GM23338 (cell line): ENCODE results near the gene CACNA2D2. TPM values are rescaled to one million over a fixed set of nuclear protein-coding genes. Genes with fewer than 3 reads are reported as not detected.

Experiments used
- ATAC-seq: fragments of 200-7000 bp; cut with Tn5 transposase; 3 replicates; pipeline ENCODE4 v1.9.1; 2020
- DNase-seq: peaks from one replicate; pipeline ENCODE4 v3.0.0-alpha.2; 2015; ENCODE audit warnings: low spot score
- H2AFZ ChIP-seq: fragments of 200-600 bp; sonication (generic); 2 replicates; pipeline ENCODE4 v1.8.0; 2016; ENCODE audit warnings: antibody characterized with exemption, mild to moderate bottlenecking, moderate library complexity
- H3F3A ChIP-seq: fragments of 200-600 bp; sonication (generic); replicated peaks from 2 replicates; pipeline ENCODE4 v1.8.0; 2017; ENCODE audit warnings: antibody characterized with exemption, mixed run types, low read depth
- H3K27ac ChIP-seq: fragments of 200-600 bp; sonication (generic); 2 replicates; pipeline ENCODE4 v1.6.1; 2016; ENCODE audit warnings: low read depth
- H3K27me3 ChIP-seq: fragments of 200-600 bp; sonication (generic); 2 replicates; pipeline ENCODE4 v1.8.0; 2016; ENCODE audit warnings: mild to moderate bottlenecking, mixed run types, moderate library complexity; ENCODE audit not compliant: insufficient read depth
- H3K36me3 ChIP-seq: fragments of 200-600 bp; sonication (generic); 2 replicates; pipeline ENCODE4 v1.8.0; 2016; ENCODE audit warnings: mild to moderate bottlenecking; ENCODE audit not compliant: insufficient read depth
- H3K4me1 ChIP-seq: fragments of 200-600 bp; sonication (generic); 2 replicates; pipeline ENCODE4 v1.8.0; 2016; ENCODE audit warnings: mild to moderate bottlenecking, moderate library complexity; ENCODE audit not compliant: insufficient read depth
- H3K4me2 ChIP-seq: fragments of 200-600 bp; sonication (generic); 2 replicates; pipeline ENCODE4 v1.7.1; 2017; ENCODE audit warnings: mixed run types
- H3K4me3 ChIP-seq: fragments of 200-600 bp; sonication (generic); 2 replicates; pipeline ENCODE4 v1.6.1; 2016; ENCODE audit warnings: mixed run types
- H3K79me2 ChIP-seq: fragments of 200-600 bp; sonication (generic); replicated peaks from 2 replicates; pipeline ENCODE4 v1.8.0; 2017; ENCODE audit warnings: mild to moderate bottlenecking; ENCODE audit not compliant: insufficient read depth
- H3K9me2 ChIP-seq: fragments of 200-600 bp; sonication (generic); 2 replicates; pipeline ENCODE4 v1.8.0; 2017; ENCODE audit not compliant: insufficient read depth
- H4K20me1 ChIP-seq: fragments of 200-600 bp; sonication (generic); replicated peaks from 2 replicates; pipeline ENCODE4 v1.8.0; 2017; ENCODE audit warnings: mild to moderate bottlenecking; ENCODE audit not compliant: insufficient read depth
- H3K27ac Mint-ChIP-seq: 2 replicates; pipeline ENCODE4 v1.8.0; 2020; ENCODE audit warnings: inconsistent platforms, mild to moderate bottlenecking, moderate library complexity, mixed read lengths
- H3K27me3 Mint-ChIP-seq: 3 replicates; pipeline ENCODE4 v1.8.0; 2022; ENCODE audit warnings: low read depth, mild to moderate bottlenecking, moderate library complexity, mixed read lengths, inconsistent platforms; ENCODE audit not compliant: insufficient read depth, poor library complexity
- H3K36me3 Mint-ChIP-seq: 3 replicates; pipeline ENCODE4 v1.8.0; 2021; ENCODE audit warnings: low read depth, mild to moderate bottlenecking, inconsistent platforms, moderate library complexity, mixed read lengths
- H3K4me1 Mint-ChIP-seq: 3 replicates; pipeline ENCODE4 v1.8.0; 2020; ENCODE audit warnings: mild to moderate bottlenecking, inconsistent platforms, mixed read lengths
- H3K4me3 Mint-ChIP-seq: 3 replicates; pipeline ENCODE4 v1.8.0; 2021; ENCODE audit warnings: moderate library complexity, mild to moderate bottlenecking, inconsistent platforms, mixed read lengths
- H3K9me3 Mint-ChIP-seq: 3 replicates; pipeline ENCODE4 v1.8.0; 2020; ENCODE audit warnings: moderate library complexity, mild to moderate bottlenecking, inconsistent platforms, mixed read lengths
- CREB1 ChIP-seq: fragments of 250-450 bp; sonication (Bioruptor Pico); IDR thresholded peaks from 2 replicates; pipeline ENCODE4 v1.5.0; 2020; ENCODE audit warnings: low read depth, mild to moderate bottlenecking, moderate library complexity
- NANOG ChIP-seq: IDR thresholded peaks from 2 replicates; pipeline ENCODE4 v1.6.1; 2016; ENCODE audit warnings: antibody characterized with exemption, borderline replicate concordance
- POLR2AphosphoS5 ChIP-seq: IDR thresholded peaks from 2 replicates; pipeline ENCODE4 v1.6.1; 2016; ENCODE audit warnings: antibody characterized with exemption, low read depth
- ZNF114 ChIP-seq: fragments of 250-450 bp; sonication (Bioruptor Pico); IDR thresholded peaks from 2 replicates; pipeline ENCODE4 v1.5.0; 2020; ENCODE audit warnings: mild to moderate bottlenecking, moderate library complexity
- ZNF331 ChIP-seq: fragments of 250-450 bp; sonication (Bioruptor Pico); IDR thresholded peaks from 2 replicates; pipeline ENCODE4 v1.5.0; 2020; ENCODE audit warnings: low read depth, mild to moderate bottlenecking, moderate library complexity
- polyA plus RNA-seq: library from polyadenylated mRNA; unstranded; fragments of >200 nt; fragmentation: Nextera tagmentation; extraction: Ambion mirVana; gene quantifications from 2 replicates; pipeline ENCODE4 v1.2.1, GENCODE V29; 2016
- total RNA-seq: library from RNA; depleted of rRNA; stranded (reverse); fragments of >200 nt; shearing (Covaris generic); gene quantifications from 2 replicates; pipeline ENCODE4 v1.2.3, GENCODE V29; 2014
- TF ChIP-seq, protein P1 (sequence below): fragments of 250-450 bp; sonication (Bioruptor Pico); IDR thresholded peaks from 2 replicates; pipeline ENCODE4 v1.5.0; 2020; ENCODE audit warnings: mild to moderate bottlenecking, moderate library complexity
- TF ChIP-seq, protein P2 (sequence below): IDR thresholded peaks from 2 replicates; pipeline ENCODE4 v1.6.1; 2016; ENCODE audit warnings: antibody characterized with exemption
- TF ChIP-seq, protein P3 (sequence below), 2 experiments: fragments of 200-600 bp in 1 of 2; sonication (generic) in 1 of 2; conservative IDR thresholded peaks; 2 replicates each; pipeline versions ENCODE4 v1.5.1 to v1.6.1; 2016 to 2017; ENCODE audit warnings: antibody characterized with exemption in 2 of 2, low read depth in 2 of 2, mild to moderate bottlenecking in 2 of 2, moderate library complexity in 1 of 2

CACNA2D2 gene
- total and polyA plus RNA-seq, 2 experiments from 2014 or later: 4.7 to 11.4 TPM

DNA sequence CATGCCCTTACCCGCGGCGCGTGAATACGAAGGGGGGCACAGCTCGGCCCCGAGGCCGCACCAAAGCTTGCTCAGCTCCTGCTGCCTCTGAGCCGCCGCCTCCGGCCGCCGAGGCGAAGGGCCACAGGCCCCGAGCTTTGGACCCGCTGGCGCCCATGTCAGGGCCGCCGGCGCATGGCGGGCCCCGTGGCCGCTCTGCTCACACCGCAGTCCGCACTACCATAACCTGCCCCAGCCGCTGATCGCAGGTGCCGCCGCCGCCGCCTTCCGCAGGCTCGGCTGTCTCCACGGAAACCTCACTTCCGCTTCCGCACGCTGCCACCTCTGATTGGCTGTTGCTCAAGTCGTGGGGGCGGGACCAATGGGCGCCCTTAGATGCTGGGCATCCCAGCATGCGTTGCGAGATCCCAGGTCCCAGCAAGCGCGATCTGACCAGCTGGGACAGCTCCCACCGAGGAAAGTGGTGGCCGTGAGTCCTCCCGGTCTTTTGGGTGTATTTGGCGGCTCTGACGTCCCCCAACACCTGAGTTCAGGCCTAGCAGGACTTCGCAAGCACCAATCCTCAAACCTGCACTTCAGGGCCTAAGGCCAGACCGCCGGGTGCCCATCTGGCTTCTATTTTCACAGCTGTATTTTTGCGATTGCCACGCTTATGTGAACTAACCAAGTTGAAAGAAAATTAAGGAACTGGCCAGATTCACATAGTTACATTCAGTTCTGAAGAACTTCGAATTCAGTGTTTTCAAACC, 175.3 kb downstream of the CACNA2D2 start, which contains the start of gene TUSC2:
TSS of gene TUSC2 (minus strand) at position 281 of the 749 bp plus-strand sequence. CDS start at position 157, 124 bp downstream.
- peak within 1 kb of the TSS; percentile 83; the same call in 1 of the 2 replicates for H2AFZ ChIP-seq
- peak; percentile 100 for DNase-seq
- peak within 1 kb of the TSS; percentile 78 for H3K27ac Mint-ChIP-seq

DNA sequence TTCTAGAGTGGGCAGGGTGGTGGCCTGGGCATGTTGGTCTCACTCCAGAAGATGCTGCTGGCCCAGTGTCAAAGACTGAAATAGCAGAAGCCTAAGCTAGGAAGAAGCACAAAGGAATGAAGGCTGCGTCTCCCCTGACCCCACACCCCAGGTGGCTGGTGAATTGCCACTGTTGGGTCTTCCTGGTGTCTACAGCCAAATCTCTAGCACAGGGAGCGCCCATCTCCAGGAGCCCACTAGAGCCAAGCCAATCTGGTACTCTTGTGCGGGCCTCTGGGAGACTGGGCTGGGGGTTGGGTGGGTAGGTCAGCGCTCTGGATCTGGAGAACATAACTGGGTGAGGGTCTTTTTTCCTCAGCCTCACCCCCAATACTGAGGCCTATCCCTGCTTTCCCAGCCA, 176.3 kb downstream of the CACNA2D2 start:
- peak overlapping the region; percentile 94 for H3K4me3 ChIP-seq
- Mint-ChIP-seq H3K36me3 (peaks cover 38% of the 10 kb centered on the region), H3K4me1 (peaks cover 32% of the 10 kb centered on the region), H3K27me3 (peaks cover 16% of the 10 kb centered on the region), H3K4me3 (peak overlapping the region; percentile 91), H3K9me3 (no peaks in the 10 kb centered on the region), H3K27ac (no peak overlapping the region)
- no peak overlapping the region for H3K27ac ChIP-seq
- H3K36me3 ChIP-seq: peaks cover 6% of the 10 kb centered on the region
- H3K4me2 ChIP-seq: peak overlapping the region; percentile 97
- H3F3A ChIP-seq: peaks cover 31% of the 10 kb centered on the region; the same call in 1 of the 2 replicates
- no peaks in the 10 kb centered on the region for H3K9me2 ChIP-seq
- H2AFZ ChIP-seq: no peak overlapping the region
- peaks cover 18% of the 10 kb centered on the region for H3K4me1 ChIP-seq
- H4K20me1 ChIP-seq: peaks cover 8% of the 10 kb centered on the region; the same call in 1 of the 2 replicates
- H3K27me3 ChIP-seq: no peaks in the 10 kb centered on the region
- DNase-seq (no peak), ATAC-seq (no peak)
- H3K79me2 ChIP-seq: peaks cover 13% of the 10 kb centered on the region
- no peak for TF ChIP-seq ZNF331 (CRISPR knock-in tag)
- TF ChIP-seq, protein P1, sequence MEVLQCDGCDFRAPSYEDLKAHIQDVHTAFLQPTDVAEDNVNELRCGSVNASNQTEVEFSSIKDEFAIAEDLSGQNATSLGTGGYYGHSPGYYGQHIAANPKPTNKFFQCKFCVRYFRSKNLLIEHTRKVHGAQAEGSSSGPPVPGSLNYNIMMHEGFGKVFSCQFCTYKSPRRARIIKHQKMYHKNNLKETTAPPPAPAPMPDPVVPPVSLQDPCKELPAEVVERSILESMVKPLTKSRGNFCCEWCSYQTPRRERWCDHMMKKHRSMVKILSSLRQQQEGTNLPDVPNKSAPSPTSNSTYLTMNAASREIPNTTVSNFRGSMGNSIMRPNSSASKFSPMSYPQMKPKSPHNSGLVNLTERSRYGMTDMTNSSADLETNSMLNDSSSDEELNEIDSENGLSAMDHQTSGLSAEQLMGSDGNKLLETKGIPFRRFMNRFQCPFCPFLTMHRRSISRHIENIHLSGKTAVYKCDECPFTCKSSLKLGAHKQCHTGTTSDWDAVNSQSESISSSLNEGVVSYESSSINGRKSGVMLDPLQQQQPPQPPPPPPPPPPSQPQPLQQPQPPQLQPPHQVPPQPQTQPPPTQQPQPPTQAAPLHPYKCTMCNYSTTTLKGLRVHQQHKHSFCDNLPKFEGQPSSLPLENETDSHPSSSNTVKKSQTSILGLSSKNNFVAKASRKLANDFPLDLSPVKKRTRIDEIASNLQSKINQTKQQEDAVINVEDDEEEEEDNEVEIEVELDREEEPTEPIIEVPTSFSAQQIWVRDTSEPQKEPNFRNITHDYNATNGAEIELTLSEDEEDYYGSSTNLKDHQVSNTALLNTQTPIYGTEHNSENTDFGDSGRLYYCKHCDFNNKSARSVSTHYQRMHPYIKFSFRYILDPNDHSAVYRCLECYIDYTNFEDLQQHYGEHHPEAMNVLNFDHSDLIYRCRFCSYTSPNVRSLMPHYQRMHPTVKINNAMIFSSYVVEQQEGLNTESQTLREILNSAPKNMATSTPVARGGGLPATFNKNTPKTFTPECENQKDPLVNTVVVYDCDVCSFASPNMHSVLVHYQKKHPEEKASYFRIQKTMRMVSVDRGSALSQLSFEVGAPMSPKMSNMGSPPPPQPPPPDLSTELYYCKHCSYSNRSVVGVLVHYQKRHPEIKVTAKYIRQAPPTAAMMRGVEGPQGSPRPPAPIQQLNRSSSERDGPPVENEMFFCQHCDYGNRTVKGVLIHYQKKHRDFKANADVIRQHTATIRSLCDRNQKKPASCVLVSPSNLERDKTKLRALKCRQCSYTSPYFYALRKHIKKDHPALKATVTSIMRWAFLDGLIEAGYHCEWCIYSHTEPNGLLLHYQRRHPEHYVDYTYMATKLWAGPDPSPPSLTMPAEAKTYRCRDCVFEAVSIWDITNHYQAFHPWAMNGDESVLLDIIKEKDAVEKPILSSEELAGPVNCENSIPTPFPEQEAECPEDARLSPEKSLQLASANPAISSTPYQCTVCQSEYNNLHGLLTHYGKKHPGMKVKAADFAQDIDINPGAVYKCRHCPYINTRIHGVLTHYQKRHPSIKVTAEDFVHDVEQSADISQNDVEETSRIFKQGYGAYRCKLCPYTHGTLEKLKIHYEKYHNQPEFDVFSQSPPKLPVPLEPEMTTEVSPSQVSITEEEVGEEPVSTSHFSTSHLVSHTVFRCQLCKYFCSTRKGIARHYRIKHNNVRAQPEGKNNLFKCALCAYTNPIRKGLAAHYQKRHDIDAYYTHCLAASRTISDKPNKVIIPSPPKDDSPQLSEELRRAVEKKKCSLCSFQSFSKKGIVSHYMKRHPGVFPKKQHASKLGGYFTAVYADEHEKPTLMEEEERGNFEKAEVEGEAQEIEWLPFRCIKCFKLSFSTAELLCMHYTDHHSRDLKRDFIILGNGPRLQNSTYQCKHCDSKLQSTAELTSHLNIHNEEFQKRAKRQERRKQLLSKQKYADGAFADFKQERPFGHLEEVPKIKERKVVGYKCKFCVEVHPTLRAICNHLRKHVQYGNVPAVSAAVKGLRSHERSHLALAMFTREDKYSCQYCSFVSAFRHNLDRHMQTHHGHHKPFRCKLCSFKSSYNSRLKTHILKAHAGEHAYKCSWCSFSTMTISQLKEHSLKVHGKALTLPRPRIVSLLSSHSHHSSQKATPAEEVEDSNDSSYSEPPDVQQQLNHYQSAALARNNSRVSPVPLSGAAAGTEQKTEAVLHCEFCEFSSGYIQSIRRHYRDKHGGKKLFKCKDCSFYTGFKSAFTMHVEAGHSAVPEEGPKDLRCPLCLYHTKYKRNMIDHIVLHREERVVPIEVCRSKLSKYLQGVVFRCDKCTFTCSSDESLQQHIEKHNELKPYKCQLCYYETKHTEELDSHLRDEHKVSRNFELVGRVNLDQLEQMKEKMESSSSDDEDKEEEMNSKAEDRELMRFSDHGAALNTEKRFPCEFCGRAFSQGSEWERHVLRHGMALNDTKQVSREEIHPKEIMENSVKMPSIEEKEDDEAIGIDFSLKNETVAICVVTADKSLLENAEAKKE (CRISPR knock-in tag): no peak
- no peak for TF ChIP-seq POLR2AphosphoS5
- TF ChIP-seq ZNF114: no peak
- TF ChIP-seq NANOG: no peak

More for the DNA sequence above, 175.3 kb downstream of the CACNA2D2 start, which contains the start of gene TUSC2:
- TF ChIP-seq CREB1 (peak; percentile 89), POLR2AphosphoS5 (peak; percentile 86)
- TF ChIP-seq, protein P2, sequence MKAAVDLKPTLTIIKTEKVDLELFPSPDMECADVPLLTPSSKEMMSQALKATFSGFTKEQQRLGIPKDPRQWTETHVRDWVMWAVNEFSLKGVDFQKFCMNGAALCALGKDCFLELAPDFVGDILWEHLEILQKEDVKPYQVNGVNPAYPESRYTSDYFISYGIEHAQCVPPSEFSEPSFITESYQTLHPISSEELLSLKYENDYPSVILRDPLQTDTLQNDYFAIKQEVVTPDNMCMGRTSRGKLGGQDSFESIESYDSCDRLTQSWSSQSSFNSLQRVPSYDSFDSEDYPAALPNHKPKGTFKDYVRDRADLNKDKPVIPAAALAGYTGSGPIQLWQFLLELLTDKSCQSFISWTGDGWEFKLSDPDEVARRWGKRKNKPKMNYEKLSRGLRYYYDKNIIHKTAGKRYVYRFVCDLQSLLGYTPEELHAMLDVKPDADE: peak; percentile 10; the same call in 1 of the 2 replicates
- TF ChIP-seq, protein P3, sequence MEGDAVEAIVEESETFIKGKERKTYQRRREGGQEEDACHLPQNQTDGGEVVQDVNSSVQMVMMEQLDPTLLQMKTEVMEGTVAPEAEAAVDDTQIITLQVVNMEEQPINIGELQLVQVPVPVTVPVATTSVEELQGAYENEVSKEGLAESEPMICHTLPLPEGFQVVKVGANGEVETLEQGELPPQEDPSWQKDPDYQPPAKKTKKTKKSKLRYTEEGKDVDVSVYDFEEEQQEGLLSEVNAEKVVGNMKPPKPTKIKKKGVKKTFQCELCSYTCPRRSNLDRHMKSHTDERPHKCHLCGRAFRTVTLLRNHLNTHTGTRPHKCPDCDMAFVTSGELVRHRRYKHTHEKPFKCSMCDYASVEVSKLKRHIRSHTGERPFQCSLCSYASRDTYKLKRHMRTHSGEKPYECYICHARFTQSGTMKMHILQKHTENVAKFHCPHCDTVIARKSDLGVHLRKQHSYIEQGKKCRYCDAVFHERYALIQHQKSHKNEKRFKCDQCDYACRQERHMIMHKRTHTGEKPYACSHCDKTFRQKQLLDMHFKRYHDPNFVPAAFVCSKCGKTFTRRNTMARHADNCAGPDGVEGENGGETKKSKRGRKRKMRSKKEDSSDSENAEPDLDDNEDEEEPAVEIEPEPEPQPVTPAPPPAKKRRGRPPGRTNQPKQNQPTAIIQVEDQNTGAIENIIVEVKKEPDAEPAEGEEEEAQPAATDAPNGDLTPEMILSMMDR (conservative IDR thresholded peaks at IDR 0.05; ENCODE audit: low read depth in 2 of 2): no peak
- peak within 1 kb of the TSS; percentile 97 for H3K4me2 ChIP-seq
- peaks cover 8% of the 10 kb centered on the region; the same call in 1 of the 2 replicates for H4K20me1 ChIP-seq
- peaks cover 8% of the 10 kb centered on the region for H3K36me3 ChIP-seq
- H3K9me2 ChIP-seq: no peaks in the 10 kb centered on the region
- no peaks in the 10 kb centered on the region for H3K9me3 Mint-ChIP-seq
- peaks cover 24% of the 10 kb centered on the region; the same call in 1 of the 2 replicates for H3F3A ChIP-seq
- peak; percentile 88 for ATAC-seq
- H3K27me3 ChIP-seq: no peaks in the 10 kb centered on the region
- peak within 1 kb of the TSS; percentile 91 for H3K4me3 Mint-ChIP-seq
- H3K36me3 Mint-ChIP-seq: peaks cover 40% of the 10 kb centered on the region
- H3K4me1 Mint-ChIP-seq: peaks cover 27% of the 10 kb centered on the region
- peak within 1 kb of the TSS; percentile 69 for H3K27ac ChIP-seq
- H3K79me2 ChIP-seq: peaks cover 13% of the 10 kb centered on the region
- H3K4me1 ChIP-seq: peaks cover 13% of the 10 kb centered on the region
- peak within 1 kb of the TSS; percentile 94 for H3K4me3 ChIP-seq
- H3K27me3 Mint-ChIP-seq: peaks cover 13% of the 10 kb centered on the region
